ENCODE results near the gene THUMPD1.

- TF ChIP-seq CTCF (IDR thresholded peaks at IDR 0.05) (no peak), POLR2A (IDR thresholded peaks at IDR 0.05) (no peak), POLR2AphosphoS5 (IDR thresholded peaks at IDR 0.05) (no peak), EP300 (IDR thresholded peaks at IDR 0.05; ENCODE audit: low read depth) (no peak)
Measured at GRCh38 chr16:20782470-20782869, 40.9 kb upstream of the THUMPD1 start.

Measured in transverse colon (tissue), 4 donors.